GM19455 (cell line): Measurements from ENCODE around the gene PDK4.
"Not testable (repeated sequence)": the region's sequence is repeated elsewhere in the genome, so short reads cannot be mapped to it uniquely, and the experiment has no call there.

Experiments
- ATAC-seq: cut with Tn5 transposase; IDR thresholded peaks from one replicate; pipeline ENCODE4 v1.9.1; 2021; ENCODE audit not compliant: unreplicated experiment

The PDK4 gene

GRCh38 chr7:95578299-95578855 is 17.9 kb downstream of the PDK4 start:
- ATAC-seq, result no peak

- no peak for ATAC-seq
These were observed 19.2 kb downstream of the PDK4 start for GRCh38 chr7:95577137-95577536.

GRCh38 chr7:95569720-95570119 is 26.6 kb downstream of the PDK4 start:
- no peak for ATAC-seq

GRCh38 chr7:95560674-95561073 is 35.6 kb downstream of the PDK4 start:
- ATAC-seq, result no peak

GRCh38 chr7:95558864-95559263 is 37.5 kb downstream of the PDK4 start:
- ATAC-seq, result no peak

GRCh38 chr7:95556777-95557176 is 39.5 kb downstream of the PDK4 start:
- ATAC-seq, result no peak

- ATAC-seq, result no peak
These were observed 42.4 kb downstream of the PDK4 start for GRCh38 chr7:95553939-95554338.

GRCh38 chr7:95552010-95552926 is 44.0 kb downstream of the PDK4 start:
- not testable (repeated sequence) for ATAC-seq

- no peak for ATAC-seq
These were observed 45.8 kb downstream of the PDK4 start for GRCh38 chr7:95550546-95550945.

GRCh38 chr7:95549818-95550529 is 46.3 kb downstream of the PDK4 start:
- no peak for ATAC-seq

- ATAC-seq, result no peak
These were observed 48.7 kb downstream of the PDK4 start for GRCh38 chr7:95547361-95548348.

GRCh38 chr7:95546647-95547046 is 49.7 kb downstream of the PDK4 start:
- ATAC-seq, result no peak

- ATAC-seq, result no peak
These were observed 50.6 kb downstream of the PDK4 start for GRCh38 chr7:95545673-95546072.

GRCh38 chr7:95545007-95545615 is 51.2 kb downstream of the PDK4 start:
- no peak for ATAC-seq

- no peak for ATAC-seq
These were observed 52.1 kb downstream of the PDK4 start for GRCh38 chr7:95544171-95544570.

GRCh38 chr7:95543312-95543711 is 53.0 kb downstream of the PDK4 start:
- no peak for ATAC-seq

- ATAC-seq, result no peak
These were observed 56.0 kb downstream of the PDK4 start for GRCh38 chr7:95540366-95540765.

GRCh38 chr7:95539426-95539825 is 56.9 kb downstream of the PDK4 start:
- ATAC-seq, result no peak

GRCh38 chr7:95537468-95537867 is 58.8 kb downstream of the PDK4 start:
- ATAC-seq, result no peak

GRCh38 chr7:95536656-95537311 is 59.5 kb downstream of the PDK4 start:
- no peak for ATAC-seq
